GM19099 (cell line): ENCODE data around the gene PGLYRP3.

Source experiments
- POLR2A ChIP-seq: IDR thresholded peaks from 3 replicates; pipeline ENCODE4 v1.6.1; 2011; ENCODE audit warnings: low read depth; ENCODE audit not compliant: insufficient read length; ENCODE audit errors: extremely low read depth

The PGLYRP3 gene, protein sequence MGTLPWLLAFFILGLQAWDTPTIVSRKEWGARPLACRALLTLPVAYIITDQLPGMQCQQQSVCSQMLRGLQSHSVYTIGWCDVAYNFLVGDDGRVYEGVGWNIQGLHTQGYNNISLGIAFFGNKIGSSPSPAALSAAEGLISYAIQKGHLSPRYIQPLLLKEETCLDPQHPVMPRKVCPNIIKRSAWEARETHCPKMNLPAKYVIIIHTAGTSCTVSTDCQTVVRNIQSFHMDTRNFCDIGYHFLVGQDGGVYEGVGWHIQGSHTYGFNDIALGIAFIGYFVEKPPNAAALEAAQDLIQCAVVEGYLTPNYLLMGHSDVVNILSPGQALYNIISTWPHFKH

DNA sequence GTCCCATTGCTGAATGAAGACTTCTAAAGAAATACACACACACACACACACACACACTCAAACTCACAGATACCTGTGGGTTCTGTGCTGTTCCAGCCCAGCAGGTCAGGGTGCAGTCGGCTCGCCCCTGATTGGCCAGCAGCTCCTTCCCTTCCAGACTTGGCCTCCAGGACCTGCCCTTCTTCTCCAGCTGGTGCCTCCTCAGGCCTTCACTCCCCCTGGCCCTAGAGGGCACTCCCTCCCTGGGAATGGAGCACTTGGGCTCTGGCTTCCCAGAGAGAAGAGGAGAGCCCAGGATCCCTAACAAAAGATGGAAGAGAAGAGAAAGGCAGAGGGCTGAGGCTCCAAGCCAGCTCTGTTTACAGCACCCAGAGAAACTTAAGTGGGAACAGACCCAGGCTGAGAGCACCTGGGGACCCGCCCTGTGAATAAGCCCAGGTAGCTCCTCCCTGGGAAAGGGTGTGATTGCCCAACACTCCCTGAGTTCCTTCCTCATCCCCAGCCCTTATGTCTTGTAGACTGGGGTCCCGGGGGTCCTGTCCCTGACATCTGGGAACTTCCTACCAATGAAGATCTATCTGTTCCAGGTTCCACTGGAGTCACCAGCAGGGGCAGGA lies at the start of gene PGLYRP3:
PGLYRP3 (minus strand) TSS at position 383 of the 617 bp plus-strand sequence. CDS start 2,287 bp downstream, outside the sequence.
- no peak for TF ChIP-seq POLR2A

DNA sequence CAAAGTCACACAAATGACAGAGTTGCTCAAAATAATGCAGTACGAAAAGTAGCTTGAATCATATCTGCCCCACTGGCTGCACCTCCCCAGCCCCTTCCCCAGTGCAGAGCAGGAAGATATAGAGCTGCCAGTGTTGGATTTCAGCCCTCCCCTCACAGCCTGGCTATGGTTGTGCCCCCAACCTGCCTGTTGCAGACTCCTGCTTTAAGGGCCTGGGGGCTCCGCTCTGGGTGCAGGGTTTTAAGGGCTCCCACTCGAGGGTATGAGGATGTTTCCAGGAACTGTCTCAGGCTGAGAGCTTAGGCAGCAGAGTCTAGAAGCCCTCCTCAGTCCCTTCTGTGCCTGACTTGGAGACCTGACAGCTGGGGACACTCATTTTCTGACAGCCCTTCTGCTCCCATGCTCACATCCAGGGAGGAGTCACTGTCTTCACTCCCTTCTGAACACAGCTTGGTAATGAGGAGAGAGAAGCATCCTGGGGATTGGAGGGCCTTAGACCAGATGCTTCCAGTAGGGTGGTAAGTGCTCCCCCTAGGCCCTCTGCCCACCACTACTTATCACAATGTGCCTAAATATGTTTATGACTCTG lies 49.5 kb upstream of the PGLYRP3 start:
- no peak for TF ChIP-seq POLR2A

GRCh38 chr1:153361480-153362109 lies 48.8 kb upstream of the PGLYRP3 start:
- no peak for TF ChIP-seq POLR2A

DNA sequence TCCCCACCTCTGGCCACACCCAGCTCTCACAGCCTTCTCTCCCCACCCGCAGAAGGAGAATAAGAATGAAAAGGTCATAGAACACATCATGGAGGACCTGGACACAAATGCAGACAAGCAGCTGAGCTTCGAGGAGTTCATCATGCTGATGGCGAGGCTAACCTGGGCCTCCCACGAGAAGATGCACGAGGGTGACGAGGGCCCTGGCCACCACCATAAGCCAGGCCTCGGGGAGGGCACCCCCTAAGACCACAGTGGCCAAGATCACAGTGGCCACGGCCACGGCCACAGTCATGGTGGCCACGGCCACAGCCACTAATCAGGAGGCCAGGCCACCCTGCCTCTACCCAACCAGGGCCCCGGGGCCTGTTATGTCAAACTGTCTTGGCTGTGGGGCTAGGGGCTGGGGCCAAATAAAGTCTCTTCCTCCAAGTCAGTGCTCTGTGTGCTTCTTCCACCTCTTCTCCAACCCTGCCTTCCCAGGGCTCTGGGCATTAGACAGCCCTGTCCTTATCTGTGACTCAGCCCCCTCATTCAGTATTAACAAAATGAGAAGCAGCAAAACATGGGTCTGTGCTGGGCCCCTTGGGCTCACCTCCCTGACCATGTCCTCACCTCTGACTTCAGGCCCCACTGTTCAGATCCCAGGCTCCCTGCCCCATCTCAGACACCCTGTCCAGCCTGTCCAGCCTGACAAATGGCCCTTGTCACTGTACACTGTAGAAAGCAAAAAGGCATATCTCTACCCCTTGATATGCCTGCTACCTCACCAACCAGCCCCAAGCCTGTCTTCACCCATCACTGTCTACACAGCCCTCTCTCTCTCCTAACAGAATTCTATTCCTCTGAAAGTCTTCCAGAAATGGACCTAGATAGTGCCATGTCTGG lies 48.1 kb upstream of the PGLYRP3 start:
- no peak for TF ChIP-seq POLR2A

- TF ChIP-seq POLR2A = no peak
These were observed 47.4 kb upstream of the PGLYRP3 start for GRCh38 chr1:153360190-153360589.

DNA sequence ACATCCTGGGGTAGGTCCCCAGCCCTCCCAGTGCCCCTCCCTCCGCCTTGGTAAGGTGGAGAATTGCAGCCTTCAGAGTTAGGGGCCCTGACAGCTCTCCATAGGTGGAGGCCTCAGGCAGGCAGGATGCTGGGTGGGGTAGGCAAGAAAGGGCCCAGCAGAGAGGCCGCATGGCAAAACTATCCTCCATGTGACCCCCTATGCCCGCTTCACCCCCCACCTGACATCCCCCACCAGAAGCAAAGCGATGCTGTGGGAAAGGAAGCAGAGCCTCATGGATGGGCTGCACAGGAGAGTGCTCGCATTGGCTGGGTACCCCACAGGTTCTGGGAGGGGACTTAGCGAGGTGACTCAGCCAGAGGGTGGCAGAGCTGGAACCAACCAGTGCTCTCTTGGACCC lies 46.5 kb upstream of the PGLYRP3 start:
- TF ChIP-seq POLR2A = no peak

GRCh38 chr1:153358691-153358975 lies 45.9 kb upstream of the PGLYRP3 start:
- TF ChIP-seq POLR2A = no peak

- no peak for TF ChIP-seq POLR2A
These were observed 45.3 kb upstream of the PGLYRP3 start, which contains the start of gene S100A9 for GRCh38 chr1:153357853-153358690. Gene S100A9, plus strand, starts transcription at chr1:153357854. Its CDS starts 430 bp downstream, at chr1:153358284.

DNA sequence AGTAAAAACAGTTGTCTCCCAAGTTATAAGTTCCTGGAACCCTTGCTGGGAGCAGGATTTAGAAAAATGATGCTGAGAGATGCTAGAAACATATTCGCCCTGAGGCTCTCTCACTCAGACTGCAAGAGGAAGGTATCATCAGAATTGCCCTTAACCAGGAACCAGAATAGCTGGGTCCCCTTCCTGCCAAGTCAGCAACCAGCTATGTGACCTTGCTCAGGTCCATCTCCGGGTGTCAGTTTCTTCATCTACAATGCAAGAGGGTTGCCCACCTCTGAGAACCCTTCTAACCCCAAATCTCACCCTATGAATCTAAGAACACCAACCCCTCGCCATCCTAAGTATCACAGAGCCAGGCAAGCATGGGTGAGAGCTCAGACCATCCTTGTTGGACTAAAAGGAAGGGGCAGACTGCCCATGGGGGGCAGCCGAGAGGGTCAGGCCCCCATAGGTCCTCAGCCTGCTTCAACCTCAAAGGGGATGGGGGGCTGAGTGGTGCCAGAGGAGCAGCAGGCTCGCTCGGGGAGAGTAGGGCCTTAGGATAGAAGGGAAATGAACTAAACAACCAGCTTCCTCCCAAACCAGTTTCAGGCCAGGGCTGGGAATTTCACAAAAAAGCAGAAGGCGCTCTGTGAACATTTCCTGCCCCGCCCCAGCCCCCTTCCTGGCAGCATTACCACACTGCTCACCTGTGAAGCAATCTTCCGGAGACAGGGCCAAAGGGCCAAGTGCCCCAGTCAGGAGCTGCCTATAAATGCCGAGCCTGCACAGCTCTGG lies 44.5 kb upstream of the PGLYRP3 start:
- no peak for TF ChIP-seq POLR2A

GRCh38 chr1:153356392-153357075 lies 43.8 kb upstream of the PGLYRP3 start:
- no peak for TF ChIP-seq POLR2A

DNA sequence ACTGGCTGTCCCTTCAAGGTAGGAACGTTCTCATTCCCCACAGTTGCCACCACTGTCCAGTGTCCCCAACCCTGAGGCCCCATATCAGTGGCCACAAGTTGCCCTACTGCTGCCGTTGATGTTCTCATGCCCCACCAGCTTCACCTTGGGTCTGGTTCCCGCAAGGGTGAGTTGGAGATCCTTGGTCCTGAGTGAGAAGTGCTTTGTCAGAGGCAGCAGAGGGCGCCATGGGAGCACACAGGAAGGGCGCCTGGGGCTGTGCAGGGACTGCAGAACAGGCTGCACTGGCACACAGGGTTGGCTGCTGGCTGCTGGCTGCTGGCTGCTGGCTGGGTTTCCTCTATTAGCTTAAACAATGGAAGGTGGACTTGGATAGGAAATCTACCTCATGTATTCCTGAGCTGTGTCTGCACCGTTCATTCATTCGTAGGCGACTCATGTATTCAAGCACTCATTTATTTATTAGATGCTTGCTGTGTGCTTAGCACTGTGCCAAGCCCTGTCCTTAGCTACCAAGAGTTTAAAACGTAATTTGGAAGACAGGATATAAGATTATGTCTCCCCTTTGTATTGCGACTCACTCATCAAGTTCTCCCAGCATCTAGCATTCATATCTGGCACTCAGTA lies 42.8 kb upstream of the PGLYRP3 start:
- TF ChIP-seq POLR2A = no peak

DNA sequence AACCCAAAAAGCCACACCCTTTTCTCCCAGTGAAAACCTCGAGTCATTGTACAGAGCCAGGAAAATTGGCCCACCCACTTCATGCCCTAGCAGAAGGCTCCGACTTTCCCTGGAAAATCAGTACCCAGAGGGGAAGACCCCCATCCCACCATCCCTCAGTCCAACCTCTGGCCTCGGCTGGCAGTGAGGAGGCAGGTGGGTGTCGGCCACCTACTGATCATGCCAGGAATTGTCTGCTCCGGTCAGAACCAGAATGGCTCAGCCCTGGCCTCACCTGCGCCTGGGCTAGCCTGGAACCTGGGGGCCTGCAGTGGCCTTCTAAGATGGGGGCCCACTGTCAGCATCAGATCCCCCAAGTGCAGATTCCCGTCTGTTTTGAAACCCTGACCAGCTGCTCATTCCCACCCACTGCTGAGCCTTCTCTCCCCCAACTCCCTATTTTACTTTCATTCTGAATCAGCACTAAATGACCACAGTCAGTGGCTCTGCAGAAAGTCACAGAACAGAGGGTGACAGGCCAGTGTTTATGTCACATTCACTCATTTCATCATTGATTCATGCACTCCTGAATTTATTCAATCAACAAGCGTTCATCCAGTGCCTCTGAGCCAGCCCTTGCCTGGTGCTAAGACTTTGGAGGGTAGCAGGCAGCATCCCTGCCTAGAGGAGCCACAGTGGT lies 41.9 kb upstream of the PGLYRP3 start:
- no peak for TF ChIP-seq POLR2A
